ENCODE results near the gene LMBR1L.

GRCh38 chr12:49059299-49060171 is 51.1 kb downstream of the LMBR1L start:
- no peak for TF ChIP-seq CTCF (IDR thresholded peaks at IDR 0.05 in 2 of 3, conservative IDR thresholded peaks at IDR 0.05 in 1 of 3; ENCODE audit: control insufficient read depth in 2 of 3, extremely low read depth in 1 of 3, insufficient read depth in 1 of 3, low read depth in 3 of 3, low read length in 3 of 3)
- no peak for TF ChIP-seq ZSCAN29 (IDR thresholded peaks at IDR 0.05)
- TF ChIP-seq POLR2AphosphoS2 (IDR thresholded peaks at IDR 0.05; ENCODE audit: low read depth, low read length) = no peak
- no peak for TF ChIP-seq HCFC1 (IDR thresholded peaks at IDR 0.05; ENCODE audit: low read length)
- no peak for TF ChIP-seq ESRRA (IDR thresholded peaks at IDR 0.05; ENCODE audit: low read length)
- no peak for TF ChIP-seq STAT1 (conservative IDR thresholded peaks at IDR 0.05)
- no peak for TF ChIP-seq NR2C2 (IDR thresholded peaks at IDR 0.05; ENCODE audit: borderline replicate concordance, control insufficient read depth, insufficient read length, low read depth)

Data from GM12878 (cell line).